GM23338 (cell line): ENCODE results near the gene BPIFB6. TPM values are rescaled to one million over a fixed set of nuclear protein-coding genes. Genes with fewer than 3 reads are reported as not detected.

Experiments
- ATAC-seq: fragments of 200-7000 bp; cut with Tn5 transposase; 3 replicates; pipeline ENCODE4 v1.9.1; 2020
- DNase-seq: peaks from one replicate; pipeline ENCODE4 v3.0.0-alpha.2; 2015; ENCODE audit warnings: low spot score
- H2AFZ ChIP-seq: fragments of 200-600 bp; sonication (generic); 2 replicates; pipeline ENCODE4 v1.8.0; 2016; ENCODE audit warnings: antibody characterized with exemption, mild to moderate bottlenecking, moderate library complexity
- H3F3A ChIP-seq: fragments of 200-600 bp; sonication (generic); replicated peaks from 2 replicates; pipeline ENCODE4 v1.8.0; 2017; ENCODE audit warnings: antibody characterized with exemption, mixed run types, low read depth
- H3K27ac ChIP-seq: fragments of 200-600 bp; sonication (generic); 2 replicates; pipeline ENCODE4 v1.6.1; 2016; ENCODE audit warnings: low read depth
- H3K27me3 ChIP-seq: fragments of 200-600 bp; sonication (generic); 2 replicates; pipeline ENCODE4 v1.8.0; 2016; ENCODE audit warnings: mild to moderate bottlenecking, mixed run types, moderate library complexity; ENCODE audit not compliant: insufficient read depth
- H3K36me3 ChIP-seq: fragments of 200-600 bp; sonication (generic); 2 replicates; pipeline ENCODE4 v1.8.0; 2016; ENCODE audit warnings: mild to moderate bottlenecking; ENCODE audit not compliant: insufficient read depth
- H3K4me1 ChIP-seq: fragments of 200-600 bp; sonication (generic); 2 replicates; pipeline ENCODE4 v1.8.0; 2016; ENCODE audit warnings: mild to moderate bottlenecking, moderate library complexity; ENCODE audit not compliant: insufficient read depth
- H3K4me2 ChIP-seq: fragments of 200-600 bp; sonication (generic); 2 replicates; pipeline ENCODE4 v1.7.1; 2017; ENCODE audit warnings: mixed run types
- H3K4me3 ChIP-seq: fragments of 200-600 bp; sonication (generic); 2 replicates; pipeline ENCODE4 v1.6.1; 2016; ENCODE audit warnings: mixed run types
- H3K79me2 ChIP-seq: fragments of 200-600 bp; sonication (generic); replicated peaks from 2 replicates; pipeline ENCODE4 v1.8.0; 2017; ENCODE audit warnings: mild to moderate bottlenecking; ENCODE audit not compliant: insufficient read depth
- H3K9me2 ChIP-seq: fragments of 200-600 bp; sonication (generic); 2 replicates; pipeline ENCODE4 v1.8.0; 2017; ENCODE audit not compliant: insufficient read depth
- H4K20me1 ChIP-seq: fragments of 200-600 bp; sonication (generic); replicated peaks from 2 replicates; pipeline ENCODE4 v1.8.0; 2017; ENCODE audit warnings: mild to moderate bottlenecking; ENCODE audit not compliant: insufficient read depth
- H3K27ac Mint-ChIP-seq: 2 replicates; pipeline ENCODE4 v1.8.0; 2020; ENCODE audit warnings: inconsistent platforms, mild to moderate bottlenecking, moderate library complexity, mixed read lengths
- H3K27me3 Mint-ChIP-seq: 3 replicates; pipeline ENCODE4 v1.8.0; 2022; ENCODE audit warnings: low read depth, mild to moderate bottlenecking, moderate library complexity, mixed read lengths, inconsistent platforms; ENCODE audit not compliant: insufficient read depth, poor library complexity
- H3K36me3 Mint-ChIP-seq: 3 replicates; pipeline ENCODE4 v1.8.0; 2021; ENCODE audit warnings: low read depth, mild to moderate bottlenecking, inconsistent platforms, moderate library complexity, mixed read lengths
- H3K4me1 Mint-ChIP-seq: 3 replicates; pipeline ENCODE4 v1.8.0; 2020; ENCODE audit warnings: mild to moderate bottlenecking, inconsistent platforms, mixed read lengths
- H3K4me3 Mint-ChIP-seq: 3 replicates; pipeline ENCODE4 v1.8.0; 2021; ENCODE audit warnings: moderate library complexity, mild to moderate bottlenecking, inconsistent platforms, mixed read lengths
- H3K9me3 Mint-ChIP-seq: 3 replicates; pipeline ENCODE4 v1.8.0; 2020; ENCODE audit warnings: moderate library complexity, mild to moderate bottlenecking, inconsistent platforms, mixed read lengths
- CTCF ChIP-seq, 2 experiments: fragments of 200-600 bp in 1 of 2; sonication (generic) in 1 of 2; conservative IDR thresholded peaks; 2 replicates each; pipeline versions ENCODE4 v1.5.1 to v1.6.1; 2016 to 2017; ENCODE audit warnings: antibody characterized with exemption in 2 of 2, low read depth in 2 of 2, mild to moderate bottlenecking in 2 of 2, moderate library complexity in 1 of 2
- EZH2 ChIP-seq: fragments of 200-600 bp; sonication (generic); IDR thresholded peaks from one replicate; pipeline ENCODE4 v1.8.0; 2017; ENCODE audit warnings: antibody characterized with exemption, mild to moderate bottlenecking, low read depth; ENCODE audit not compliant: unreplicated experiment
- EZH2phosphoT487 ChIP-seq: fragments of 200-600 bp; sonication (generic); IDR thresholded peaks from one replicate; pipeline ENCODE4 v1.8.1; 2018; ENCODE audit warnings: antibody characterized with exemption; ENCODE audit not compliant: unreplicated experiment
- JUNB ChIP-seq: IDR thresholded peaks from one replicate; pipeline ENCODE4 v1.6.1; 2016; ENCODE audit warnings: antibody characterized with exemption; ENCODE audit not compliant: unreplicated experiment
- POLR2AphosphoS5 ChIP-seq: IDR thresholded peaks from 2 replicates; pipeline ENCODE4 v1.6.1; 2016; ENCODE audit warnings: antibody characterized with exemption, low read depth
- REST ChIP-seq: IDR thresholded peaks from one replicate; pipeline ENCODE4 v1.6.1; 2018; ENCODE audit warnings: antibody characterized with exemption; ENCODE audit not compliant: unreplicated experiment
- STAT1 ChIP-seq: IDR thresholded peaks from one replicate; pipeline ENCODE4 v1.6.1; 2016; ENCODE audit warnings: antibody characterized with exemption; ENCODE audit not compliant: unreplicated experiment
- ZNF114 ChIP-seq: fragments of 250-450 bp; sonication (Bioruptor Pico); IDR thresholded peaks from 2 replicates; pipeline ENCODE4 v1.5.0; 2020; ENCODE audit warnings: mild to moderate bottlenecking, moderate library complexity
- ZNF462 ChIP-seq: fragments of 250-450 bp; sonication (Bioruptor Pico); IDR thresholded peaks from 2 replicates; pipeline ENCODE4 v1.5.0; 2020; ENCODE audit warnings: mild to moderate bottlenecking, moderate library complexity
- polyA plus RNA-seq: library from polyadenylated mRNA; unstranded; fragments of >200 nt; fragmentation: Nextera tagmentation; extraction: Ambion mirVana; gene quantifications from 2 replicates; pipeline ENCODE4 v1.2.1, GENCODE V29; 2016
- total RNA-seq: library from RNA; depleted of rRNA; stranded (reverse); fragments of >200 nt; shearing (Covaris generic); gene quantifications from 2 replicates; pipeline ENCODE4 v1.2.3, GENCODE V29; 2014

Gene BPIFB6
- total and polyA plus RNA-seq, 2 experiments from 2014 or later, result not detected

GRCh38 chr20:33015114-33015484 lies 16.3 kb upstream of the BPIFB6 start (continued):
- no peak for TF ChIP-seq ZNF462 (CRISPR knock-in tag)
- TF ChIP-seq POLR2AphosphoS5, result no peak
- no peak for TF ChIP-seq REST

GRCh38 chr20:33015700-33016580 lies 15.5 kb upstream of the BPIFB6 start:
- Histone ChIP-seq H3K9me2 (no peaks in the 10 kb centered on the region), H3K27me3 (no peaks in the 10 kb centered on the region), H3K4me2 (no peak overlapping the region), H3K79me2 (no peaks in the 10 kb centered on the region), H3F3A (no peaks in the 10 kb centered on the region), H4K20me1 (no peaks in the 10 kb centered on the region), H3K4me1 (no peaks in the 10 kb centered on the region), H3K27ac (no peak overlapping the region), H3K4me3 (no peak overlapping the region), H3K36me3 (no peaks in the 10 kb centered on the region), H2AFZ (no peak overlapping the region)
- Mint-ChIP-seq H3K27me3 (peaks cover 19% of the 10 kb centered on the region), H3K4me1 (peaks cover 12% of the 10 kb centered on the region), H3K36me3 (no peaks in the 10 kb centered on the region), H3K27ac (no peak overlapping the region), H3K9me3 (no peaks in the 10 kb centered on the region), H3K4me3 (no peak overlapping the region)
- DNase-seq (no peak), ATAC-seq (no peak)
- no peak for TF ChIP-seq STAT1
- no peak for TF ChIP-seq JUNB
- no peak for TF ChIP-seq CTCF (conservative IDR thresholded peaks at IDR 0.05; ENCODE audit: low read depth in 2 of 2)
- no peak for TF ChIP-seq EZH2
- no peak for TF ChIP-seq ZNF114 (CRISPR knock-in tag)
- TF ChIP-seq EZH2phosphoT487, result no peak
